ENCODE results near the gene CDH8. TPM values are rescaled to one million over a fixed set of nuclear protein-coding genes. Genes with fewer than 3 reads are reported as not detected.

CDH8 gene
- total RNA-seq, 1 experiment from 2014 or later: 2.5 TPM

GRCh38 chr16:61817583-61818278 is 218.5 kb downstream of the CDH8 start:
- Histone ChIP-seq H3K4me1 (ENCODE audit: control insufficient read depth in 1 of 2, insufficient read depth in 2 of 2, low read length in 2 of 2) (no peaks in the 10 kb centered on the region; a peak in 1 of 4 replicates), H3K9me2 (ENCODE audit: insufficient read depth) (no peaks in the 10 kb centered on the region), H3K27me3 (ENCODE audit: insufficient read depth, low read length) (no peaks in the 10 kb centered on the region), H3K79me2 (ENCODE audit: insufficient read depth, low read length) (no peaks in the 10 kb centered on the region), H4K20me1 (ENCODE audit: insufficient read depth) (no peaks in the 10 kb centered on the region), H3K36me3 (ENCODE audit: control insufficient read depth in 1 of 2, insufficient read depth in 2 of 2, low read length in 2 of 2) (no peaks in the 10 kb centered on the region), H3K4me3 (replicated peaks in 1 of 2; ENCODE audit: low read depth in 1 of 2, low read length in 2 of 2) (no peak overlapping the region), H3K27ac (ENCODE audit: low read depth, low read length) (no peak overlapping the region), H2AFZ (ENCODE audit: low read depth, low read length, poor library complexity, severe bottlenecking) (no peak overlapping the region), H3K9ac (ENCODE audit: low read length) (no peak overlapping the region), H3K4me2 (ENCODE audit: low read length) (no peak overlapping the region), H3K9me3 (ENCODE audit: control insufficient read depth in 1 of 2, insufficient read depth in 1 of 2, low read depth in 1 of 2, low read length in 2 of 2) (peaks cover 8 to 15% of the 10 kb centered on the region in 2 experiments; a peak in 2 of 4 replicates)
- TF ChIP-seq ELF1 (IDR thresholded peaks at IDR 0.05; ENCODE audit: borderline replicate concordance, low read depth) (no peak), ATF3 (IDR thresholded peaks at IDR 0.05) (no peak), RAD21 (IDR thresholded peaks at IDR 0.05; ENCODE audit: low read depth) (no peak), ZFX (IDR thresholded peaks at IDR 0.05) (no peak), POLR2AphosphoS5 (IDR thresholded peaks at IDR 0.05; ENCODE audit: low read depth, low read length) (no peak), EZH2 (IDR thresholded peaks at IDR 0.05) (no peak), YY1 (IDR thresholded peaks at IDR 0.05; ENCODE audit: extremely low read depth, insufficient replicate concordance, low read depth, low read length) (no peak), SP1 (IDR thresholded peaks at IDR 0.05; ENCODE audit: low read depth) (no peak), SRF (IDR thresholded peaks at IDR 0.05; ENCODE audit: low read depth) (no peak), REST (IDR thresholded peaks at IDR 0.05; ENCODE audit: low read depth) (no peak), CBX3 (IDR thresholded peaks at IDR 0.05; ENCODE audit: low read depth) (no peak), ZNF274 (IDR thresholded peaks at IDR 0.05; ENCODE audit: low read depth, low read length) (no peak), EGR1 (IDR thresholded peaks at IDR 0.05; ENCODE audit: low read depth) (no peak), EZH2phosphoT487 (IDR thresholded peaks at IDR 0.05; ENCODE audit: borderline replicate concordance) (no peak)
- DNase-seq (ENCODE audit: low read depth, low spot score): no peak
- RAD21 ChIA-PET (ENCODE audit: low non-redundant PET in 1 of 2, low total read pairs in 2 of 2, uncharacterized antibody in 2 of 2, unreplicated experiment in 2 of 2): no interaction called here
- BruUV-seq (replicated peaks): no TSS peak
- CTCF ChIA-PET: no interaction called here
- POLR2A ChIA-PET: no interaction called here
- no peak for ATAC-seq
- intact Hi-C loops (cut with micrococcal nuclease): no loop called here
